ENCODE measurements around the gene PNMA3. TPM values are rescaled to one million over a fixed set of nuclear protein-coding genes. Genes with fewer than 3 reads are reported as not detected.

PNMA3 gene
- total RNA-seq, 4 donors from 2014 or later: 0.13 to 0.62 TPM; not detected in 2

DNA sequence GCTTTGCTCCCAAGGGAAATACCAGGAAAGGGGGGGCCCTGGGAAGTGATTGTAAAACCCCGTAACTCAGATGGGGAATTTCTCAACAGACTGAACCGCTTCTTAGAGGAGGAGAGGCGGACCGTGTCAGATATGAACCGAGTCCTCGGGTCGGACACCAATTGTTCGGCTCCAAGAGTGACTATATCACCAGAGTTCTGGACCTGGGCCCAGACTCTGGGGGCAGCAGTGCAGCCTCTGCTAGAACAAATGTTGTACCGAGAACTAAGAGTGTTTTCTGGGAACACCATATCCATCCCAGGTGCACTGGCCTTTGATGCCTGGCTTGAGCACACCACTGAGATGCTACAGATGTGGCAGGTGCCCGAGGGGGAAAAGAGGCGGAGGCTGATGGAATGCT lies 1.0 kb downstream of the PNMA3 start:
- no peak overlapping the region for H3K4me3 ChIP-seq
- H3K4me1 ChIP-seq: peaks cover 0 to 14% (median 0%) of the 10 kb centered on the region in 3 donors
- H3K9me3 ChIP-seq: no peaks in the 10 kb centered on the region
- no peaks in the 10 kb centered on the region for H3K36me3 ChIP-seq
- ATAC-seq: no peak
- TF ChIP-seq, protein P1, sequence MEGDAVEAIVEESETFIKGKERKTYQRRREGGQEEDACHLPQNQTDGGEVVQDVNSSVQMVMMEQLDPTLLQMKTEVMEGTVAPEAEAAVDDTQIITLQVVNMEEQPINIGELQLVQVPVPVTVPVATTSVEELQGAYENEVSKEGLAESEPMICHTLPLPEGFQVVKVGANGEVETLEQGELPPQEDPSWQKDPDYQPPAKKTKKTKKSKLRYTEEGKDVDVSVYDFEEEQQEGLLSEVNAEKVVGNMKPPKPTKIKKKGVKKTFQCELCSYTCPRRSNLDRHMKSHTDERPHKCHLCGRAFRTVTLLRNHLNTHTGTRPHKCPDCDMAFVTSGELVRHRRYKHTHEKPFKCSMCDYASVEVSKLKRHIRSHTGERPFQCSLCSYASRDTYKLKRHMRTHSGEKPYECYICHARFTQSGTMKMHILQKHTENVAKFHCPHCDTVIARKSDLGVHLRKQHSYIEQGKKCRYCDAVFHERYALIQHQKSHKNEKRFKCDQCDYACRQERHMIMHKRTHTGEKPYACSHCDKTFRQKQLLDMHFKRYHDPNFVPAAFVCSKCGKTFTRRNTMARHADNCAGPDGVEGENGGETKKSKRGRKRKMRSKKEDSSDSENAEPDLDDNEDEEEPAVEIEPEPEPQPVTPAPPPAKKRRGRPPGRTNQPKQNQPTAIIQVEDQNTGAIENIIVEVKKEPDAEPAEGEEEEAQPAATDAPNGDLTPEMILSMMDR (IDR thresholded peaks at IDR 0.05): no peak
- TF ChIP-seq POLR2AphosphoS5 (IDR thresholded peaks at IDR 0.05): no peak
- TF ChIP-seq EP300 (IDR thresholded peaks at IDR 0.05): no peak
- TF ChIP-seq POLR2A (IDR thresholded peaks at IDR 0.05): no peak
- 60% methylated on average over 1 of the region's 11 CpGs; no CpG with 5 or more reads in 1 of the 2 donors for WGBS, 2 donors (ENCODE audit: low coverage in 1 of 2)
- peaks cover 47% of the 10 kb centered on the region for H3K27me3 ChIP-seq
- H3K27ac ChIP-seq: no peak overlapping the region

DNA sequence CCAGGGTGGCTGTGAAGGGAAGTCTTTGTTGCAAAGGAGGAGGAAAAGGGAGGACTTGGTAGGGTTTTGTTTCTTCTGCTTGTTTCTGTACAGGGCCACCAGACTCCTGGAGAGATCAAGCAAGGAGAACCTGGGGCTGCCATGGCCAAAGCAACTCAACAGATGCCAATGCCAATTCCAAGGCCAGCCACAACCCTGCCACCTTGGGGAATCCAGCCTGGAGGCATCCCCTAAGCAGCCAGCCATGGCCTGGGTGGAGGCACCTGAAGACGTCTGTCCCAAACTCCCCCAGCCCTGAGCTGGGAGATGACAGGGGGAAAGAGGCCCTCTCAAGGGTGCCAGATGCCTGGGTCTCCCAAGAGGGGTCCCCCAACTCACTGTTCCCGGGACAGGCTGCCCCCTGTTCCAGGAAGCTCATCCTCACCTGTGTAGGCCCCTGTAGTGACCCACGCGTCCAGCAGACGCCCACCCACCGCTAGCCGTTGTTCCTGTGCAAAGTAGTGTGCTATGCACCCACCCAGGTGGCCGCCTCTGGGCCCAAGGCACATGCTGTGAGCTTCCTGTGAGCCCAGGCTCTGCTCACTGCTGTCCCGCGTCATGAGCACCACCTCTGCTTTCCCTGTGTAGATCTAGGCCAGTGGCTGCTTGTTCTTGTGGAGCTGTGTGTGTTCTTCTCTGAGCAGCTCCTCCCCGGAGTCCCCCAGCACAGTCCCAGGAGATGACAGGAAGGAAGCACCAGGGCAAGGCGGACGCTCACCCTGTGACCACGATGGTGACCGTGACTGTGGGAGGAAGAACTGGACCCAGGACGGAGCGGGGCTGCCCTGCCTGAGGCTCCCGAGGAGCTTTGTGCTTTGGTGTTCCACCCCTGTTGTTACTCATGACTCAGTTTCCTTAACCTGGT lies 3.2 kb downstream of the PNMA3 start:
- no peak overlapping the region for H3K27ac ChIP-seq
- peaks cover 0 to 14% (median 0%) of the 10 kb centered on the region in 3 donors for H3K4me1 ChIP-seq
- WGBS, 2 donors (ENCODE audit: low coverage in 1 of 2): 90% methylated on average over 2 of the region's 18 CpGs; no CpG with 5 or more reads in 1 of the 2 donors
- H3K36me3 ChIP-seq: no peaks in the 10 kb centered on the region
- no peak overlapping the region for H3K4me3 ChIP-seq
- H3K27me3 ChIP-seq: peaks cover 47% of the 10 kb centered on the region
- ATAC-seq: no peak
- no peak for TF ChIP-seq POLR2A (IDR thresholded peaks at IDR 0.05)
- TF ChIP-seq EP300 (IDR thresholded peaks at IDR 0.05): no peak
- TF ChIP-seq, protein P1 (IDR thresholded peaks at IDR 0.05): no peak
- no peak for TF ChIP-seq POLR2AphosphoS5 (IDR thresholded peaks at IDR 0.05)
- H3K9me3 ChIP-seq: no peaks in the 10 kb centered on the region

DNA sequence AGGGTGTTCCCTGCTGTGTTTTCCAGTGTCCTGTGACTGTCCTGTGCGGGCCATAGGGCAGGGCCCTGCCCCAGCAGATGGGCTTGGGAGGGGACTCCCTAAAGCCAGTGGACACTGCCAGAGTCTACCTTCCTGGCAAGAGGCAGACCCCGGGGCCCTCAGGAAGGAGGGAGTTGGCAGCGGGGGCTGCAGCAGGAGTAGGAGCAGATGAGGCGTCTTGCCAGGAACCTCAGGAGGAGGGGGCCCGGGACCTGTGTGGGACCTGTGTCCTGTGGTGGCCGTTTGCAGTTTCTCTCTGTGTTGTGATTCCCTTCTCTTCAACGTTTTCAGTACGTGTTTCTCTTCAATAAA lies 3.8 kb downstream of the PNMA3 start:
- Histone ChIP-seq H3K27ac (no peak overlapping the region), H3K4me3 (no peak overlapping the region), H3K4me1 (peaks cover 0 to 14% (median 0%) of the 10 kb centered on the region in 3 donors), H3K9me3 (no peaks in the 10 kb centered on the region), H3K36me3 (no peaks in the 10 kb centered on the region), H3K27me3 (peaks cover 47% of the 10 kb centered on the region)
- WGBS, 2 donors (ENCODE audit: low coverage in 1 of 2): no CpG with 5 or more reads among the region's 8 CpGs
- ATAC-seq: no peak
- TF ChIP-seq EP300 (IDR thresholded peaks at IDR 0.05): no peak
- no peak for TF ChIP-seq POLR2A (IDR thresholded peaks at IDR 0.05)
- no peak for TF ChIP-seq POLR2AphosphoS5 (IDR thresholded peaks at IDR 0.05)
- TF ChIP-seq, protein P1 (IDR thresholded peaks at IDR 0.05): no peak

DNA sequence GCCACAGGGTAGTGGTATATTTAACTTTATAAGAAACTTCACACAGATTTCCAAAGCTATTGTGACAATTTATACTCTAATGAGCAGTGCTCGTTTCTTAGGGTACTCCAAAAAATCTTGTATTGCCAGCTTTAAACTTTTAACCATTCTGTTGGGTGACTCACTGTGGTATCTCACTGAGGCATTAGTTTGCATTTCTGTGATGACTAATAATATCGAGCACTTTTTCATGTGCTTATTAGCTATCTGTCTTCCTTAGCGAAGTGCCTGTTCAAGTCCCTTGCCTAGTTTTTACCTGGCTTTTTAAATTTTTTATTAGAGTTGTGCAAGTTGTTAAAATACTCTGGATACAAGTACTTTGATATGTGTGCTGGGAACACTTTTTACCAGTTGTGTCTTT lies 5.5 kb downstream of the PNMA3 start:
- TF ChIP-seq EP300 (IDR thresholded peaks at IDR 0.05) (no peak), POLR2AphosphoS5 (IDR thresholded peaks at IDR 0.05) (no peak)
- TF ChIP-seq, protein P1 (IDR thresholded peaks at IDR 0.05): no peak
- 25 to 33% methylated on average over 1 to 3 of the region's 3 CpGs for WGBS, 2 donors (ENCODE audit: low coverage in 1 of 2)
- no peak for ATAC-seq

DNA sequence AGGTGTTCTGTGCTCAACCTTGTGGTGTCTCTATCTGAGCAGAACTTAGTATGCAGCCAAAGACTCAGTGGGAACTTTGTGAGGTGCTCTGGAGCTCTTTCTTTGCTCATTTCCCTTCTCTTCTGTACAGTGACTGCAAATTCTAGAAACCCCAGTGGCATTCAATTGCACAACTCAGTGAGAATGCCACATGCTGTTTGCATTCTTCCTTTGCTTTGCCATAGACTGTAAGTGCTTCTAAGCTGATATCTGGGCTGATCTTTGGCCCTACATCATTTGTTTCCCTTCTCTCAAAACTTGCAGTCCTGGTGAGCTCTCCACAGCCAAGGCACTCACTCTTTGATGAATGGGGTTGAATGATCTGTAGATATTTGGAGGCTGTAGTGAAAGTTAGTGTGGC lies 7.0 kb downstream of the PNMA3 start:
- H3K9me3 ChIP-seq: no peaks in the 10 kb centered on the region
- no peak for ATAC-seq
- no peaks in the 10 kb centered on the region for H3K4me1 ChIP-seq
- H3K4me3 ChIP-seq: no peak overlapping the region
- H3K36me3 ChIP-seq: no peaks in the 10 kb centered on the region
- no peak overlapping the region for H3K27ac ChIP-seq
- H3K27me3 ChIP-seq: peaks cover 18% of the 10 kb centered on the region
- TF ChIP-seq, protein P1 (IDR thresholded peaks at IDR 0.05): no peak
- no peak for TF ChIP-seq POLR2A (IDR thresholded peaks at IDR 0.05)
- TF ChIP-seq EP300 (IDR thresholded peaks at IDR 0.05): no peak
- TF ChIP-seq POLR2AphosphoS5 (IDR thresholded peaks at IDR 0.05): no peak

More for the DNA sequence above, 5.5 kb downstream of the PNMA3 start:
- H3K4me1 ChIP-seq: peaks cover 0 to 5% (median 0%) of the 10 kb centered on the region in 3 donors
- peaks cover 31% of the 10 kb centered on the region for H3K27me3 ChIP-seq
- no peak overlapping the region for H3K27ac ChIP-seq
- no peaks in the 10 kb centered on the region for H3K9me3 ChIP-seq
- H3K4me3 ChIP-seq: no peak overlapping the region
- no peaks in the 10 kb centered on the region for H3K36me3 ChIP-seq
